Inflammatory macrophage treated with lipopolysaccharide for 1 hour (primary cell): ENCODE measurements around the gene MBP.

Experiments used
- DNase-seq, 2 donors: peaks; one replicate each; pipeline ENCODE4 v3.0.0-alpha.2; 2020 to 2022

MBP gene

DNA sequence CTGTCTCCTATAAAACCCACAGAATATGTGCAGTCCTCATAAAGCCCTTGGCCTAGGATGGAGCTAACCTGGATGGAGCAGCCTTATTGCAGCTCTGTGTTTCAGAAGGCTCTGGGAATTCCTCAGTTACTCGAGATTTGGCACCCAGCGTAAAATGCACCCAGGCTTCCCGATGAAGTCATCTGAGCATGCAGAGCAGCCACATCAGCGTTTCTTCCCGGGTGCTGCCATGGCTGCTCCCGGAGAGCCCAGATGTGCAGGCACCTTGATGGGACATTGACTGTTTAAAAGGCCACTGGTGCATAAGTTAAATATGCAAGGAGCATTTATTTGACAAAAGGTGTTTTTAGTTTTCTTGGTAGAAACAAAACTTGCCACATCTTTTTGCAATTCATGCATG, 115.2 kb downstream of the MBP start:
- no peak for DNase-seq

DNA sequence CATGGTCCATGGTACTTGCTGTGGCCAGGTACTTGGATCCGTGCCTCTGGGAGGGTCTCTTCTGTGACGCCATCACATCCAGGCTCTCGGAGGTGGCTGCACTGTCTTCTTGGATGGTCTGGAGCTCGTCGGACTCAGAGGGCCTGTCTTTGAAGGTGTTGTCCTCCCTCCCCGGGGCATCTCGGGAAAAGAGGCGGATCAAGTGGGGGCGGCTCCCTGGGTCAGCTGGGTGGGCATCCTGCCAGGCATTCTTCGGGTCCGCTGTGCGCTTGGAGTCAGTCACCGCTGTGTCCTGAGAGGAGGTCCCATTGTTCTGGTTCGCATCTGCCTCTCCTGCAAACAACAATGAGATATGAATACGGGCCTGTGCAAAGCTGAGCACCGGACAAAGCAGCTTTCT, 115.6 kb downstream of the MBP start:
- DNase-seq = no peak

DNA sequence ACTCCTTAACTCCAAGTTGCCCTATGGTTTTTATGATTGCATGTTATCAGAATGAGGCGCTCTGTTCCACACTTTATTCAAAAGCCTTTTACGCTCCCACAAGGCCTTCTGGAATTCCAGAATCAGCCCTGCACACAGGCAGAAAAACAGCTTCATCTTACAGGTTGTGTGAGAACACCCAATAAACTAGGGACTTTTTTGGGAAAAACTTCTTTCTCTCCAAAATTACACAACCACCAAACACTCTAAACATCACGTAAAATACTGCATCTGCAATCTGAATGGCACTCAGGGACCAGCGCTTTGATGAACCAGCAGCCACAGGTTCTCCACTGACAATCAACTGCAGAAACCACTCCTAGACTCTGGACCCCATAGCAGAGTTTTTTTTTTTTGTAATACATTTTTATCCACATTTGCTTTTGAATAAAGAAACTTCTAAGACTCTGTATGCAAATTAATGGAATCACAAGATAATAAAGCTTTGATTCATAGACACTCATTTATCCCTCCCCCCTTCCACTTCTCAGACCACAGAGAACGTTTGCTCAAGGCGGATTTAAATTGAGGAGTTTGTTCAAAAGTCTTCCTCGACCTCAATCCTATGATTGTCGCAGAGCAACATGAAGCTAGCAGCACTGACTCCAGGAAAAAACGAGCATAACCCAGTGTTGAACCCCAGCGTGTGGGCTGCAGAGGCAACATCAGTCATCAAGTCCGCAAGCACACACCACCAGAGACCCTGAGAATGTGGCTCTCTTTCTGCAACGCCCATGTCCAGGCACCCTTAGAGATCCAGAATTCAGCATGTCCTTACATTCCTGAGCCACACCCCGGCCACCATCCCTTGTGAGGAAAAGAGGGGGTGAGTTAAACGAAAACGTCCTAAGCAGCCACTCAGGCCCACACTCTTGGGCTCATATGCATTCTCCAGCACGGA, 116.5 kb downstream of the MBP start:
- DNase-seq = peak; percentile 46 to 53

DNA sequence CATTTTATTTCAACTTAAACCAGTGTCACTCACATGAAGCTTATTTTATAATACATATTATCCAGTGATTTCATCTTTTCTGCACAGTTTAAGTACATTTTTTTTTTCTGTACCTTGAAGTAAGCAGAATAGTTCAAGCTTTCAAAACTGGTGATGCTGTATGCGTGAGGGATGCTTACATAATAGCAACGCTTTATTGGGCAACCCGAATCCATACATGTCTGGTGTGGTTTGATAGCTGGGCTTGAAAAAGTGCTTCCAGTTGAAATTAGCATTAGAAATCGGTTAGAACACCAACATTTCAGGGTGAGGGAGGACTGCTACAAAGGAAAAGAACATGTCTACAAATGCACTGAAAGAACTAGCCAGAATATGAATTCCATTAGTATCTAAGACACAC, 117.4 kb downstream of the MBP start:
- DNase-seq = peak; percentile 62 to 71

DNA sequence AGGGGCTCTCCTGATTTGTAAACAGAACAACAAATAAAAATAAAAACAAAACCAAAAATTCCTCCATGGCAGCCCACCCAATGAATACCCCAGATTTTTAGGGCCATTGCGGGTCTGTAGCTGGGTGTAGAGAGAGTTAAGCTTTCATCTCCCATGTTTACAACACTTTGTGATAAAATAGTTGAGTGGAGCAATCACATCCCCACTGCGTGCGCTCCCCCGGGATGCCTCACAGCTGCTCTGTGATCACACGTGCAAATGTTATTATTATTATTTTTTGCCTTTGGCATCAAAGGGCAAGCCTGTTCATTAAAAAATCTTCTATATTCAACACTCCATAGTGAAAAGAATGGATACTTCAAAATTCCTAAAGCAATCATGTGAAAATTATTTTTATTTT, 118.0 kb downstream of the MBP start:
- DNase-seq = no peak

DNA sequence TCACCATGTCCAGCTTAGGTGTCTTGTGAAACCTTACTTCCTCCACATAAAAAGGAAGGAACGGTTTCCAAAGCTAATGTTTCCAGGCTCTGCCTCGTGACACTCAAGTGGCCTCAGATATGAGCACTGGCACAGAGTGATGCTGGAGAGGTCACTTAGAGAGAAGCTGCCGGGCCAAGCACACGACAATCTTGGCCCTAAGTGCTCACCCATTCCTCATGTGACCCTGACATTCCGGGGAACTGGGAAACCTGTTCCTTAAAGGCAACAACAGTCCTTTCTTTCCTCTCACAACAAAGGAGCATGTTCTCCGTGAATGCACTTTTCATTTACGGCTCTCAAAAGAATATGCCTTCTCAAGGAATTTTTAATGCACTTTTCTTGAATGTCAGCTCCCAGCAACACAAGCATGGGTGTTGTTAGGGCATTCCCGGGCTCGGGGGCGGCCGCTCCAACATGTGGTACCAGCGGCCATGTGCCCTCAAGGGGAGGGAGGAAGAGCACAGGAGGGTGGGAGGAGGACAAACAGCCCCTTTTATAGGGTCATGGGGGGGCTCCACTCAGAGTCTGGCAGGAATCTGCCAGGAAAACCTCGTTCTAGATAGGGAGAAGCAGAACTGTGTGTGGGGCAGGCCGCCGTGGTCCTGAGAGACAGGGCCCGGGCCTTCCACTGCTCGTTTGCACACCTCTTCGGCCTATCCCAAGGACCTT, 118.6 kb downstream of the MBP start:
- DNase-seq = peak; percentile 75 to 92

DNA sequence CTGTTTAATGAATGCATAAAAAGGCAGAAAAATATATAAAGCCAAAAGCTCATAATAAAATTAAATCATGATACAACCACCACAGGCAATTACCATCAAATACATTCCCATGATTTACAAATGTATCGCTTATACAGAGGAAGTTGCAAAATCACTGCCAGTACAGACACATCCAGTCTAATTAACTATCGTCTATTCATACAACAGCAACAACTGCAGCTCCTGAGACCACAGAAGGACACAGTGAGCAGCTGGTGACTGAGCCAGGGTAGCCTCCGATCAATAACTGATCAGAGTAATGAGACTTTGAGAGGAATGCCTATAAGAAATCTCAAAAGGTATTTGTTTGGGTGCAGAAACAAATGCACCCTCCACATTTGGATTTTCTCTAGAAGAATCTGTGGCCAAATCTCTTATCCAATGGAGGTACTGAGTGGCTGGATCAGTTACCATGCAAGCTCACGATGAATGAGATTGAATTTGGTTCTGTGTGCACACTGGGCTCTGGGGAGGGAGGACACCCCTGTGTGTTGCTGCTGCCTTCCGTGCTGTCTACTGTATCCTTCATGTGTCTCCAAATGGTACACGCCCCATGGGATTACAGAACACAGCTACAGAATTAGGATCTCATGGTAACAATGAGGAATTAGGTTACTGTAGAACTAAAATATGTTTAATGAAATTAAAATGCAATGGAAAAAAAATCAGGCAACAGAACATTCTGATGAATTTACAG, 119.6 kb downstream of the MBP start:
- DNase-seq = peak in 1 of 2 donors; percentile 28

DNA sequence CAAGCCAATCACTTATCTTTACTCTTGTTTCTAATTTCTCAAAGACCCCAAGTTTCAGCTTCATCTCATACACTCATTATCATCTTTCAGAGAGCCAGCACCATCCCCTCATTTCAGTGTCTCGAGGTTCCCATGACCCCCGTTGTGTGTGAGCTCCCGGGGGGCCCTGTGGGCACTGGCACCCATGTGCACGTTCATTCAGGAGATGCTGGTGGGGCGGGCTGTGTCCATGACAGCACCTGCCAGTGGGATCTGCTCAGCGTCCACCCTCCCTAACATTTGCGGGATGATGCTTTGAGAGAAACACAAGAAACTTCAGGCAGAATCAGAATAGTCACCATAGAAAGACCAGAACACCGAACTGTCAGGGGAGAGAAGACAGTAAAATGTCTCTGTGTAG, 120.5 kb downstream of the MBP start:
- DNase-seq = no peak

DNA sequence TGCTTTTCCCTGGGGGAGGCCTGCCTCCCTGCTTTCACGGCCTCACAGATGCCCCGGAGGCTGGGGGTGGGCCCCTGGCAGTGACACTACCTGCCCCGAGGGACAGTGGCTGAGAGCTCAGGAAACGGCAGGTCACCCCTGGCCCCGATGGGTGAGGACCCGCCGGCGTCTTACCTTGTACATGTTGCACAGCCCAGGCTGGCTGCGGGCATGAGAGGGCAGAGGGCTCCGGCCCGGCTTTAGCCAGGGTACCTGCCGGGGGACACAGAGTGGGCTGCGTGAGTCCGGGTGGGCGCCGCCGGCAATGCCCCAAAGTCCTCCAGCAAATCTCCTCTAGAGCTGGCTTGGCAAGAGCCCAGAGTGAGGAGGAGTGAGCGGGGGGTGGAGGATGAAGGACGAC, 122.9 kb downstream of the MBP start:
- DNase-seq = no peak

DNA sequence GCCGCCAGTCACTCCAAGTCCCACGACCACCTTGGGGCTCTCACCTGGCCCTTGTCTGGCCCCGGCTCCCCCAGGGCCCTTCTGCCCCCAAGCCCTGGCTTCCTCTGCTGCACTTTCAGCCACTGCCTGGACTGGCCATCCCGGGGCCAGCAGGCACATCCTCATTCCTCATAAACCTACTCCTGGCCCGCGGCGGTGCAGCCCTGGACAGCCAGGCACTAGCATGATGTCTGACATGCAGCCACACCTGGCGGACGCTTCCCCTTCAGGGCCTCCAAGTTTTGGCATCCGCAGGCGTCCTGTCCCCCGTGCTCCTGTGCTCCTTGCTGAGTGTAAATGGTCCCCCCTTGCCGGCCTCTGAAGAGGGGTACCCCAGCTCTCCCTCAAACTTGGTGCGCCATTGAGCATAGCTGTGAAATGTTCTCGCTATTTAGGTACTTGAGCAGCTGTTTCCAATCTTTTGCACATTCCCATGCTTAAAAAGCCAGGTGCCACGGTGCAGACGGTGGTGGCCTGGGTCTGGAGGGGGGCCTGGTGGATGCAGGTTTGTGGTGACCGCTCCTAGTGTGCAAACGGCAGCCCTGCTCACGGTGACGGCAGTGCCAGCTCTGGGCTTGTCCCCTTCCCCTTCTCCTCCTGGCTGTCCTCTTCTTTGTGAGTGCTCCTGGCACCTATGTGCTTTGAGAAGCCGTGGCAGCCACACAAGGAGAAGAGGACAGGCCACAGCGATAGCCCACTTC, 123.8 kb downstream of the MBP start:
- no peak for DNase-seq

DNA sequence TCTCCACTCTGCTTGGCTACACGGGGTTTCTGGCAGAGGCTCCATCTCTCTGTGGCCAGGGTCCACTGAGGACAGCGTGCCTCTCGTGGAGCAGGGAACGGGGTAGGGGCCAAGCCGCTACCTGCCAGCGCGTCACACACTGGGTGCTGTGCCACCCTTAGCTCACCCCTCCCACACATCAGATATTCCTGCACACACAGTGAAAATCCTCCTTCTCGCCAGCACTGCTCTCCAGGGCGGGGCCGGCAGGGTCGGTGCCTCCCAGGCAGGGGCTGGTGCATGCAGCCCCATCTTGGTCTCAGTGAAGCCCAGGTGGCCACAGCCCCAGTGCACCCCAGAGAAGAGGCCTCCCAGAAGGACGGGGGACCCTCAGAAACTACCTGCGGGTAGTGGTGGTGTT, 124.6 kb downstream of the MBP start:
- DNase-seq = no peak

DNA sequence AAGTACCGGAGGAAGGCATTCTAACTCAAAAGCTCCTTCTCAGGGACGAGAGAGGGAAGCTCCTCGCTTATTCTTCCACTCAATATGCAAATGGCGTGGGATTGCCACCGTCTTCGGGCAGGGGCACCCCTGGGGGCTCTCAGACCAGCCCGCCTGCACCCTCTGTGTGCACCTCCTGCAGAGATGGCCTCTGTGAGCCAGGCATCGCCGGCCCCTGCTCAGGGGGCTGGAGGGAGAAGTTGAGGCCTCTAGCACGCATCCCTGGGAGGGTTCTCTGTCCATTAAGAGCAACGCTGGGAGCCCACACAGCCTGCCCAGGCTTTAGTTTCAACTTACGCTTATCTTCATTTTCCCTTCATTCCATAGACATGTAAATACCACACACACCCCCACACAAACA, 125.3 kb downstream of the MBP start:
- no peak for DNase-seq

DNA sequence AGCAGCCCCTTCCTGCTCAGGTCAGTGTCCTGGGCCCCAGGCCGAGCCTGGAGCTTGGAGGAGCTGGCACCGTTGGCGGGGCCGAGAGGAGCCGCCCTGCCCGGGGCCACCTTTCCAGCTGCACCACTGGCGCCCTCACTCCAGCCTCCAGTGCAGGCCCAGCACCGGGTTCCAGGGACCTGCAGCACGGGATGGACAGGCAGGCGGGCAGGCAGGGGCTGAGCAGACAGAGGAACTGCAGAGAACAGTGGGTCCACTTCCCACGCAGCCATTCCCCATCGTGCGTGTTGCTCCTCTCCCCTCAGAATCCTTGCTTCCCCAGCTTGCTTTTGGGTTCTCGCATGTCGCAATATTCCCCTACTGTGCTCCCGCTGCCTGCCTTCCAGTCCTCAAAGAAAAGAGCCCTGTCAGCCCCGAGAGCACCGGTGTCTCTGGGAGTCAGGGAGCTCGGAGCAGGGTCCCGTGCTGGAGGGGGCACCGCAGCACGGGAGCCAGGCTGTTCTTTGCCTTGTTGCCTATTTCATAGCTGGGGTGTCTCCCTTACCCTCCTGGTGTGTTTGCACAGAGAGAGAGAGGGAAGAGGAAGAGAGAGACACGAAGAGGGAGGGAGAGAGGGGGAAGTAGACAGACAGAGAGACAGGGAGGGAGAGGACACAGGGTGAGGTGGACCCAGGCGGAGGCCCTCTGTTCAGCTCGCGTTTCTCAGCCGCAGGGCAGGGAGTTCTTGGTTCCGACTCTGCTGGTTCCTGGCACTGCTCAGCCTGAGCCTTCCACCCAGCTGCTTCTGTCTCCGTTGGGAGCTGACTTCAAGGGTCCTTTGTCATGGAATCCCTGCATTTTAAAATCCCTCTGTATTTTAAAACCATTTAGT, 126.0 kb downstream of the MBP start:
- peak; percentile 23 to 37 for DNase-seq

DNA sequence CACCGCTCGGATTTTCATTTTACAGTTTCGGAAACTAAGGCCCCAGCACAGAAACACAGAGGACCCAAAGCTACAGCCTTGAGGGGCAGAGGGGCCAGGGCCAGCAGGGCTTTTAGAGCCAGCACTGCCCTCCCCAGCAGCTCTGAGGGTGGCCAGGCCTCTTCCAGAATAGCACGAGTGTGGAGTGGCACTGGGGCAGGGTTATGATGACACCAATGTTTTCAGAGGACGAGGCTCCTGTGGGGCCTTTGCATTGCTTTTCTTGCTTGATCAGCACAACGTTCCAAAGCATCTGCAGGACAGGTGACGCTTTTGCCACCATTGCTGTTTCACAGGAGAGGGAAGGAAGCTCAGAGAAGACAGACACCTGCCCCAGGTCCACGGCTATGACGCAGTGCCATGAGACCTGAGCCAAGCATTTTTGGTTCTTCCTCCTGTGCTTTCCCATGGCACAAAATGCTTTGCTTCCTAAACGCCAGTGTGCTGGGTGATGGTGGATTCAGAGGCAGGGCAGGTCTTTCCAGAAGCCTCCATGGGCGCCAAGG, 126.9 kb downstream of the MBP start:
- DNase-seq = no peak

DNA sequence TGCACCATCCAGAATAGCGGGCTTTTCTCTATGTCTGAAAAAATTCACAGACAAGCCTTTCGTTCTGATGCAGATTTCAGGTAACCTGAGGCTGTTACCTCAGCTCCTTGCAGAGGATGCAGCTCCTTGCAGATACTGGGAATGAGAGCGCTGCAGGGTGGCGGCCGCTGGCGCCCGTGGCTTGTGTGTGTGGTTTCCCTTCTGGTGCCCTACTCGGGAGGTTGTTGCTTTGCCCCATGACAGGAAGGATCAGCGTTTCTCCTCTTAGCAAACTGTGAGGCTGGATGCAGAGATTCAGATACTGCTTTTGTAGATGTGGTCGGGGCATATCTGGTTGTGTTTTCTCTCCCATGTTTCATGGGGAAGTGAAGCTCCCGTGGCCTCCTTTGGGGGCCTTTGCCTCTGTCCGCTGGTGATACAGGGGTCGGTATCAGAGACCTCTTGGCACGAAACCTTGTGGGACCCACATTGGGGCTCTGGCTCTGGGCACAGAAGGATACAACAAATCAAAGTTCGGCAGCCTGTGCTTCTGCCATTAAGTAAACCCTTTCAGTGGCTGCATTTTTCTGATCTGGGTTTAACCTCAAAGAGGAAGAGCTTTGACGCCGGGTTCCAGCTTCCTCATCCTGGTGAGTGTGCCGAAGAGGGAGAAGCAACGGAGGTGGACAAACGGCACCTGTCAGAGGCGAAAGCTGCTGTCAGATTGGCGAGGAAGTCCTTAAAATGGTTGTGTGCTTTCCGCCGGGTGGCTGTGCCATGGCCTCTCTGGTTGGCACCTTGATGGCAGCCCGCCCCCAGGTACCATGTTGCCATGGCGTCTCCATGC, 127.8 kb downstream of the MBP start:
- DNase-seq = peak; percentile 48 to 58

DNA sequence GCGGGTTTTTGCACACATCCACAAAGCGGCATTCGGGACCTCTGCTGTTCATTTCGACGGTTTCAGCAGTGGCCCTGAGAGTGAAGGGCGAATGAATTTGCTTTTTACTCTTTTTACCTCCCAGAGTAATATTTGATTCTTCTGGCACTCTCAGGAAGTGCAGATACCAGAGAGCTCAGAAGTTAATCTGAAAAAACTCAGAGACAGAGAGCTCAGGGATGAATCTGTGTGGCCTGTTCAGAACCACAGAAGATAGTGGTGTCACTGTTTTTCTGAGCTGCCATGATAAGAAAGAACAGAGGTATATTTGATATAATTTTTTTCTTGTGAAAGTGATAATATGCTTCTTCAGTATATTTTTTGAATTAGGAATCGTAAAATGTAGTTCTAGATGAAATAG, 129.3 kb downstream of the MBP start:
- no peak for DNase-seq

DNA sequence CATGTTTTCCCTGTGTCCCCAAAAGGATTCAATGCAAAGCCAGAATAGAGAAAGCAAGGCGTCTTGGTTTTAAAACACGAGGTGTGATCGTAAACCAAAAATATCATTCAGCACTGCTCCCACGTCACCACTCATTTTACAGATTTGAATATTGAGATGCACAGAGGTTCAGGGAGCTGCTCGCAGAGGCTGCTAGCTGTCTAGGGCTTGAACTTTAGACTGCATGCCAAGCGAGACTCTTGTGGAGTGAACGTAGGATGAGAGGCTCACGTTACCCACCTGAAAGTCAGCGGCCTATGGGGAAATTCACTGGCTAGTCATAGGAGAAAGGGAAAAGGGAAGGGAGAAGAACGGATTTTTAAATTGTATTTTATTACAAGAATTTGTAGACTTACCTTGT, 130.1 kb downstream of the MBP start:
- no peak for DNase-seq

DNA sequence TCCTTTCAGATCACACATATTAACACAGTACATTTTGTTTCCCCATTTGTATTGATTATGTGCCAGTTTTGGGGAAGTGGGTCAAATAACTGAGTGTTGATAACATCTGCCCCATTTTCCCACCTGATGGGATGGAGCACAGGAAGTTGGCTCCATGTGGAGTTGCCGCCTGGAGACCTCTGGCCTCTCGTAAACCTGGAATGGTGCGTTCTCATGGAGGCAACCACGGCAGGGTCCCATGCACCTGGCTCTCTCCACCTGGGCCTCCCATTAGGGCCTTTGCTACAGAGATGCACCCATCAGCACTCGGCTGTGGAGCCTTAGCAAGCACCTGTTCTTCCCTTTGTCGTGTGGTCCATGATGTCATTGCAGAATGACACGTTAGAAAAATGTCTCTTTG, 130.6 kb downstream of the MBP start:
- DNase-seq = no peak

DNA sequence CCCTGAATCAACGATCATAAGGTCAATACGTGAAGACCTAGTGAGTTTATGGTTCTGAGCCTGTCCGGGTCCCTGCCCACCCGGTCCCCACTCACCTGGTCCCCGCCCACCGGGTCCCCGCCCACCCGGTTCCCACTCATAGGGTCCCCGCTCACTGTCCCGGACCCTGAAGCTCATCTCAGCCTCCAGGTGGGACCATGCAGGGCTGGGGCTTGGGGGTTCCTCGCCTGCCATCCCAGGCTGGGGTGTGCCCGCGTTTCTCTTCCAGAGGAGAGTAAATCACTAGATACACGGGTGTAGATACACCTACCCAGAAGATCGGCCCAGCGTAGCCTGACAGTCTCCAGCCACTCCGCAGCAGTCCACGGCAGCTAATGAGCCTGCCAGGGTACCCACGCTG, 131.5 kb downstream of the MBP start:
- DNase-seq = no peak

DNA sequence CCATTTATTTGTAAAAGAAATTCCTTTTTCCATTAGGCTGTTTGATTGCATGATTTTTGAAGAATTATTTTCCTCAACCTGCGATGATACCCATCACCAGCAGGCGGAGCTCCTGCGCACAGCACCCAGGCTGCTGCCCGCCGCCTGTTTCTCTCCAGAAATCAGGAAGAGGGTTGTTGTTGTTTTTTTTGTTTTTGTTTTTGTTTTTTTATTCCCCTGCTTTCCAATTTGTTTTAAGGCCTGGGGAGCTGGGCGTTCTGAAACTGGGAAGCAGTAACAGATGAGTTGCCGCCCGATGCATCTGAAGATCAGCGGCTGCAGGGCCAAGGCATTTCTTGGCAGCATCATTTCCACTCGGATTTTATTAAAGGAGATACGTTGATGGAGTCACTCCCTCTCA, 132.1 kb downstream of the MBP start:
- DNase-seq = peak; percentile 39 to 82

DNA sequence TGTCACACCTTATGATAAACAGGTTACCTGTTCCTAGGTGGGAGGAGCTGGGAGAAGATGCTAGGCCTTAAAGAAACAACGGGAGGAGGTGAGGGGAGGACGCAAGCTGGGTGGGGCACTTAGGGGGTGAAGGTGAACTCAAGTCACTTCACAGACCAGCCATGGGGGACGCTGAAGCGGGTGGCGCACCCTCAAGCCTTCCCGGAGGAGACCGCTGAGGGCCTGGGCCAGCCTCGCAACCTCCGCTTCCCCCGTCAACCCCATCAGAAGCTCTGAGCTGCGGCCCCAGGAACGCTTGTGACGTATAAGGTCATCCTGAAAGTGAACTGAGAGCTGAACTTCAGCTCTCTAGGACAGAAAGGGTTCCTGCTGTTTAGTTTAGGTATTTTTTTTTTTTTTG, 133.5 kb downstream of the MBP start:
- no peak for DNase-seq
